ENCODE data around the gene DMTF1. TPM values are rescaled to one million over a fixed set of nuclear protein-coding genes. Genes with fewer than 3 reads are reported as not detected.

DMTF1 gene
- polyA plus RNA-seq, 3 donors: 4.9 to 108 (median 8.3) TPM

DNA sequence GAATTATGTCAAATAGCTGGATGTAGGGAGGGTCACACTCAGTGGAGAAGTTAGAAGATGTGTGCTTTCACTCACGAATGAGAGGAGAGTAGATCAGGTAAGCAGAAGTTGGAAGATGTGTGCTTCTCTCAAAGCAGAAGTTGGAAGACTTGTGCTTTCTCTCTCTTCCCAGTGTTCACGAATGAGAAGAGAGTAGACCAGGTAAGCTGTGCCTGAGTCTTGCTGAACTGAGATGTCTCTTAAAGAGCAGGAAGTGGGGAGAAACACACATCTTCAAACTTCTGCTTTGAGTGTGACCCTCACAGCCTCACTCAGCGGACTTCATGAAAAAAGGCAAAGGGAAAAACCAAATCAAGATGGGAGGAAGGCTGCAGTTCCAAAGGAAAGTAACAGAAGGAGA, 74.2 kb downstream of the DMTF1 start:
- Mint-ChIP-seq H3K36me3 (no peaks in the 10 kb centered on the region), H3K9me3 (peaks cover 0 to 8% (median 0%) of the 10 kb centered on the region in 7 donors), H3K27me3 (ENCODE audit: low read depth in 3 of 3) (peaks cover 0 to 9% (median 6%) of the 10 kb centered on the region in 3 donors), H3K4me3 (no peak overlapping the region), H3K27ac (peak overlapping the region in 1 of 7 donors; percentile 60), H3K4me1 (peaks cover 2% of the 10 kb centered on the region)
- no peak overlapping the region for H3K4me2 ChIP-seq (replicated peaks; ENCODE audit: extremely low read depth, low read length, poor library complexity, severe bottlenecking)
- no peaks in the 10 kb centered on the region for H4K20me1 ChIP-seq (ENCODE audit: insufficient read depth, low read length)
- no peak overlapping the region for H3K27ac ChIP-seq (ENCODE audit: low read depth in 1 of 2, low read length in 2 of 2)
- H3K27me3 ChIP-seq (ENCODE audit: control insufficient read depth in 2 of 2, insufficient read depth in 2 of 2, low read length in 2 of 2): peaks cover 12 to 19% of the 10 kb centered on the region in 2 donors
- no peak overlapping the region for H3K9ac ChIP-seq (ENCODE audit: insufficient read depth, low read length, poor library complexity, severe bottlenecking)
- peaks cover 0 to 12% of the 10 kb centered on the region in 2 donors for H3K9me3 ChIP-seq (replicated peaks in 1 of 2; ENCODE audit: control insufficient read depth in 1 of 2, insufficient read depth in 1 of 2, low read length in 2 of 2)
- no peaks in the 10 kb centered on the region for H3K79me2 ChIP-seq (ENCODE audit: insufficient read depth, low read length)
- no peaks in the 10 kb centered on the region for H3K36me3 ChIP-seq (replicated peaks in 1 of 2; ENCODE audit: control insufficient read depth in 1 of 2, insufficient read depth in 2 of 2, low read length in 2 of 2)
- H2AFZ ChIP-seq (ENCODE audit: insufficient read depth, low read depth, low read length, poor library complexity, severe bottlenecking): no peak overlapping the region
- TF ChIP-seq, protein P1, sequence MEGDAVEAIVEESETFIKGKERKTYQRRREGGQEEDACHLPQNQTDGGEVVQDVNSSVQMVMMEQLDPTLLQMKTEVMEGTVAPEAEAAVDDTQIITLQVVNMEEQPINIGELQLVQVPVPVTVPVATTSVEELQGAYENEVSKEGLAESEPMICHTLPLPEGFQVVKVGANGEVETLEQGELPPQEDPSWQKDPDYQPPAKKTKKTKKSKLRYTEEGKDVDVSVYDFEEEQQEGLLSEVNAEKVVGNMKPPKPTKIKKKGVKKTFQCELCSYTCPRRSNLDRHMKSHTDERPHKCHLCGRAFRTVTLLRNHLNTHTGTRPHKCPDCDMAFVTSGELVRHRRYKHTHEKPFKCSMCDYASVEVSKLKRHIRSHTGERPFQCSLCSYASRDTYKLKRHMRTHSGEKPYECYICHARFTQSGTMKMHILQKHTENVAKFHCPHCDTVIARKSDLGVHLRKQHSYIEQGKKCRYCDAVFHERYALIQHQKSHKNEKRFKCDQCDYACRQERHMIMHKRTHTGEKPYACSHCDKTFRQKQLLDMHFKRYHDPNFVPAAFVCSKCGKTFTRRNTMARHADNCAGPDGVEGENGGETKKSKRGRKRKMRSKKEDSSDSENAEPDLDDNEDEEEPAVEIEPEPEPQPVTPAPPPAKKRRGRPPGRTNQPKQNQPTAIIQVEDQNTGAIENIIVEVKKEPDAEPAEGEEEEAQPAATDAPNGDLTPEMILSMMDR (IDR thresholded peaks at IDR 0.05): no peak
- H3K4me1 ChIP-seq (ENCODE audit: control insufficient read depth in 1 of 2, insufficient read depth in 2 of 2, low read length in 2 of 2): no peaks in the 10 kb centered on the region
- H3K4me3 ChIP-seq (replicated peaks in 1 of 3; ENCODE audit: low read depth in 2 of 3, low read length in 3 of 3): no peak overlapping the region
- WGBS (ENCODE audit: insufficient coverage): 17% methylated on average over 1 of the region's 3 CpGs
- DNase-seq: no peak
- intact Hi-C loops (cut with micrococcal nuclease): no loop called here

DNA sequence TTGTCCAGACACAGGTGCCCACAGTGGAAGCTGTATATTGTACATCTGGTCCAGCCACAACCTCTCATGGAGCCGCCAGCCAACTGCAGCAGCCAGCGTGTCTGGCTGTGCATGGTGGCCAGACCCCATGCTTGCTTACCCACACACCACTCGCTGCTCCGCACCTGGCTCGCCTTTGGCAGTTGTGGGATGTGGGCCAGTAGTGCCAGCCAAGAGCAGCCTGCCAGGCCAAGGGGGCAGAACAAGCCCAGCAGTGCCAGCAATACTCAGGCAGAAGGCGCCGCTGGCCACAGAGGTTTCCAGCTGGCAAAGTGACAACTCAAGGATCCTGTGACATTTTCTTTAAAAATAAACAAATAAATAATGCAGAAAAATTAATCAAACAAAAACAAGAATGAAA, 79.0 kb downstream of the DMTF1 start:
- Mint-ChIP-seq H3K4me1 (peaks cover 2% of the 10 kb centered on the region), H3K36me3 (no peaks in the 10 kb centered on the region), H3K9me3 (peaks cover 0 to 8% (median 0%) of the 10 kb centered on the region in 7 donors), H3K4me3 (no peak overlapping the region), H3K27me3 (ENCODE audit: low read depth in 3 of 3) (peaks cover 0 to 8% (median 7%) of the 10 kb centered on the region in 3 donors), H3K27ac (no peak overlapping the region)
- intact Hi-C loops (cut with micrococcal nuclease): loop anchor here in 1 of 2 donors (10.0 kb wide), 1 partner anchor 296 kb away; no protein-coding TSS in a partner anchor
- Histone ChIP-seq H3K4me3 (replicated peaks in 1 of 3; ENCODE audit: low read depth in 2 of 3, low read length in 3 of 3) (no peak overlapping the region), H2AFZ (ENCODE audit: insufficient read depth, low read depth, low read length, poor library complexity, severe bottlenecking) (no peak overlapping the region), H3K9me3 (replicated peaks in 1 of 2; ENCODE audit: control insufficient read depth in 1 of 2, insufficient read depth in 1 of 2, low read length in 2 of 2) (peaks cover 0 to 12% of the 10 kb centered on the region in 2 donors), H3K79me2 (ENCODE audit: insufficient read depth, low read length) (no peaks in the 10 kb centered on the region), H3K4me2 (replicated peaks; ENCODE audit: extremely low read depth, low read length, poor library complexity, severe bottlenecking) (no peak overlapping the region), H4K20me1 (ENCODE audit: insufficient read depth, low read length) (no peaks in the 10 kb centered on the region), H3K27ac (ENCODE audit: low read depth in 1 of 2, low read length in 2 of 2) (no peak overlapping the region), H3K4me1 (ENCODE audit: control insufficient read depth in 1 of 2, insufficient read depth in 2 of 2, low read length in 2 of 2) (no peaks in the 10 kb centered on the region), H3K36me3 (replicated peaks in 1 of 2; ENCODE audit: control insufficient read depth in 1 of 2, insufficient read depth in 2 of 2, low read length in 2 of 2) (no peaks in the 10 kb centered on the region), H3K9ac (ENCODE audit: insufficient read depth, low read length, poor library complexity, severe bottlenecking) (no peak overlapping the region), H3K27me3 (ENCODE audit: control insufficient read depth in 2 of 2, insufficient read depth in 2 of 2, low read length in 2 of 2) (peaks cover 0 to 2% of the 10 kb centered on the region in 2 donors)
- TF ChIP-seq, protein P1 (IDR thresholded peaks at IDR 0.05): no peak
- DNase-seq: no peak
- no CpG with 5 or more reads among the region's 7 CpGs for WGBS (ENCODE audit: insufficient coverage)

Data from CD14-positive monocyte (primary cell).